WERI-Rb-1 (cell line): Measurements from ENCODE around the gene CENPV.

ENCODE experiments used
- DNase-seq: peaks from one replicate; pipeline ENCODE4 v3.0.0-alpha.2; 2020
- H3K27ac ChIP-seq: fragments of 250-450 bp; sonication (Bioruptor Pico); 2 replicates; pipeline ENCODE4 v1.5.1; 2020; ENCODE audit warnings: mild to moderate bottlenecking, moderate library complexity
- H3K27me3 ChIP-seq: fragments of 250-450 bp; sonication (Bioruptor Pico); 2 replicates; pipeline ENCODE4 v1.5.1; 2021; ENCODE audit warnings: mild to moderate bottlenecking, low read depth, moderate library complexity; ENCODE audit not compliant: insufficient read depth, severe bottlenecking
- H3K36me3 ChIP-seq: fragments of 250-450 bp; sonication (Bioruptor Pico); 2 replicates; pipeline ENCODE4 v1.5.1; 2020; ENCODE audit warnings: mild to moderate bottlenecking, moderate library complexity
- H3K4me3 ChIP-seq: 2 replicates; pipeline ENCODE4 v1.5.1; 2011; ENCODE audit warnings: low read depth, mild to moderate bottlenecking, control low read depth, low read length
- H3K9me3 ChIP-seq: fragments of 250-450 bp; sonication (Bioruptor Pico); 2 replicates; pipeline ENCODE4 v1.5.1; 2021; ENCODE audit warnings: mild to moderate bottlenecking, moderate library complexity; ENCODE audit not compliant: severe bottlenecking
- CTCF ChIP-seq: IDR thresholded peaks from 2 replicates; pipeline ENCODE4 v1.5.1; 2011; ENCODE audit warnings: low read depth, mild to moderate bottlenecking, control low read depth, inconsistent platforms, low read length

The CENPV gene

DNA sequence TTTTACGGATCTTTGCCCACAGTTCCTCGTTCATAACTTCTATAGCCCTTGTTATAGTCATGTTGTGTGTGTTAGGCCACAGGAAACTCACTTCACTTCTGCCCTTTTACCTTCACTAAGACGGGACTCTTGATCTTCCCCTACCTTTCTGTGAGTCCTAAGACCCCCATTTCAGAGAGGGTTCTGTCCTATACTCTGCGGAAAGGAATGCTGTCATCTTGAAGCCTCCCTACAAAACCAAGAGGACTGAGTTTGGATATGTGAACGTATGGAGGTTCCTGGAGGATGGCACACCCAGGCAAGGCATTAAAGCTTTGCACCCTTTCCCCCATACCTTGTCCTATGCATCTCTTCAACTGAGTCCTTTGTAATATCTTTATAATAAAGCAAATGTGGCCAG lies 31.3 kb upstream of the CENPV start:
- no peaks in the 10 kb centered on the region for H3K27me3 ChIP-seq
- H3K27ac ChIP-seq: no peak overlapping the region
- H3K4me3 ChIP-seq: no peak overlapping the region
- no peaks in the 10 kb centered on the region for H3K36me3 ChIP-seq
- DNase-seq: no peak
- H3K9me3 ChIP-seq: peaks cover 7% of the 10 kb centered on the region
- no peak for TF ChIP-seq CTCF

DNA sequence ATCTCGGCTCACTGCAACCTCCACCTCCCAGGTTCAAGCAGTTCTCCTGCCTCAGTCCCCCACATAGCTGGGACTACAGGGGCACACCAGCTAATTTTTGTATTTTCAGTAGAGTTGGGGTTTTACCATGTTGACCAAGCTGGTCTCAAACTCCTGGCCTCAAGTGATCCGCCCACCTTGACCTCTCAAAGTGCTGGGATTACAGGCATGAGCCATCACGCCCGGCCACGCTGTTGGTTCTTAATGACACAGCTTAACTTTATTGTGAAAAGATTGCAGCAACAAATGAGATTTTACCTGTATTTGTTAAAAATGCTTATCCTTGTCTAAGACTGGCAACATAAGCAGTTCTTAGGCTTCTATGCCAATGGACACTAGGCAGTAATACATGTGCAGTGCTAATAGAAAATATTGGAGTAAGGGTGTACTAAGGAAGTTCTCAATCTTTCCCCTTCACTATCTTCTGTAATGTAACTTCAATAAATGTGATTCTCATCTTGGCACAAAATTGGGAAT lies 30.6 kb upstream of the CENPV start:
- TF ChIP-seq CTCF: no peak
- no peak for DNase-seq

GRCh38 chr17:16383216-16383615 lies 29.9 kb upstream of the CENPV start:
- H3K9me3 ChIP-seq: peaks cover 7% of the 10 kb centered on the region
- H3K27me3 ChIP-seq: no peaks in the 10 kb centered on the region
- no peak for TF ChIP-seq CTCF
- no peak overlapping the region for H3K4me3 ChIP-seq
- no peak overlapping the region for H3K27ac ChIP-seq
- no peaks in the 10 kb centered on the region for H3K36me3 ChIP-seq
- DNase-seq: no peak

More for the DNA sequence above, 30.6 kb upstream of the CENPV start:
- Histone ChIP-seq H3K27ac (no peak overlapping the region), H3K36me3 (no peaks in the 10 kb centered on the region), H3K9me3 (peaks cover 7% of the 10 kb centered on the region), H3K27me3 (no peaks in the 10 kb centered on the region), H3K4me3 (no peak overlapping the region)

DNA sequence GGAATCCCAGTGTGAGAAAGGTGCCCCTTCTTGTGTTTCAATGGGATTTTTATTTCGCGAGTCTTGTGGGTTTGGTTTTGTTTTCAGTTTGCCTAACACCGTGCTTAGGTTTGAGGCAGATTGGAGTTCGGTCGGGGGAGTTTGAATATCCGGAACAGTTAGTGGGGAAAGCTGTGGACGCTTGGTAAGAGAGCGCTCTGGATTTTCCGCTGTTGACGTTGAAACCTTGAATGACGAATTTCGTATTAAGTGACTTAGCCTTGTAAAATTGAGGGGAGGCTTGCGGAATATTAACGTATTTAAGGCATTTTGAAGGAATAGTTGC lies 28.2 kb upstream of the CENPV start:
- no peak for TF ChIP-seq CTCF
- no peak for DNase-seq
- Histone ChIP-seq H3K4me3 (peak overlapping the region; percentile 29), H3K9me3 (peaks cover 7% of the 10 kb centered on the region), H3K27me3 (no peaks in the 10 kb centered on the region), H3K27ac (no peak overlapping the region), H3K36me3 (no peaks in the 10 kb centered on the region)

DNA sequence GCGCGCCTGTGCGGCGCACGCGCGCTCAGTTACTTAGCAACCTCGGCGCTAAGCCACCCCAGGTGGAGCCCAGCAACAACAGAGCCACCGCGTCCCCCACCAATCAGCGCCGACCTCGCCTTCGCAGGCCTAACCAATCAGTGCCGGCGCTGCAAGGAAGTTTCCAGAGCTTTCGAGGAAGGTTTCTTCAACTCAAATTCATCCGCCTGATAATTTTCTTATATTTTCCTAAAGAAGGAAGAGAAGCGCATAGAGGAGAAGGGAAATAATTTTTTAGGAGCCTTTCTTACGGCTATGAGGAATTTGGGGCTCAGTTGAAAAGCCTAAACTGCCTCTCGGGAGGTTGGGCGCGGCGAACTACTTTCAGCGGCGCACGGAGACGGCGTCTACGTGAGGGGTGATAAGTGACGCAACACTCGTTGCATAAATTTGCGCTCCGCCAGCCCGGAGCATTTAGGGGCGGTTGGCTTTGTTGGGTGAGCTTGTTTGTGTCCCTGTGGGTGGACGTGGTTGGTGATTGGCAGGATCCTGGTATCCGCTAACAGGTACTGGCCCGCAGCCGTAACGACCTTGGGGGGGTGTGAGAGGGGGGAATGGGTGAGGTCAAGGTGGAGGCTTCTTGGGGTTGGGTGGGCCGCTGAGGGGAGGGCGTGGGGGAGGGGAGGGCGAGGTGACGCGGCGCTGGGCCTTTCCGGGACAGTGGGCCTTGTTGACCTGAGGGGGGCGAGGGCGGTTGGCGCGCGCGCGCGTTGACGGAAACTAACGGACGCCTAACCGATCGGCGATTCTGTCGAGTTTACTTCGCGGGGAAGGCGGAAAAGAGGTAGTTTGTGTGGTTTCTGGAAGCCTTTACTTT lies 27.6 kb upstream of the CENPV start, which contains the start of gene UBB:
UBB (plus strand) TSS at position 452 of the 856 bp plus-strand sequence. CDS start 817 bp downstream, outside the sequence.
- Histone ChIP-seq H3K36me3 (no peaks in the 10 kb centered on the region), H3K27me3 (no peaks in the 10 kb centered on the region), H3K9me3 (peaks cover 7% of the 10 kb centered on the region), H3K4me3 (peak within 1 kb of the TSS; percentile 29), H3K27ac (peak within 1 kb of the TSS; percentile 25)
- TF ChIP-seq CTCF: no peak
- peak; percentile 38 for DNase-seq
